Upper lobe of right lung (tissue), 1 donor: ENCODE measurements around the gene ECT2. TPM values are rescaled to one million over a fixed set of nuclear protein-coding genes. Genes with fewer than 3 reads are reported as not detected.
"Not testable (repeated sequence)": the region's sequence is repeated elsewhere in the genome, so short reads cannot be mapped to it uniquely, and the experiment has no call there.

ENCODE experiments used
- ATAC-seq: fragments of 200-7000 bp; cut with Tn5 transposase; one replicate; pipeline ENCODE4 v1.9.1; 2020; ENCODE audit warnings: mild to moderate bottlenecking, moderate library complexity
- DNase-seq: peaks from one replicate; pipeline ENCODE4 v3.0.0-alpha.2; 2020
- H3K27ac ChIP-seq: fragments of 200-600 bp; one replicate; pipeline ENCODE4 v1.8.0; 2022
- H3K27me3 ChIP-seq: fragments of 200-600 bp; one replicate; pipeline ENCODE4 v1.8.0; 2022; ENCODE audit warnings: mild to moderate bottlenecking
- H3K36me3 ChIP-seq: fragments of 200-600 bp; one replicate; pipeline ENCODE4 v1.8.0; 2022
- H3K4me1 ChIP-seq: fragments of 200-600 bp; one replicate; pipeline ENCODE4 v1.8.0; 2022
- H3K4me3 ChIP-seq: fragments of 200-600 bp; one replicate; pipeline ENCODE4 v1.8.0; 2022; ENCODE audit warnings: mild to moderate bottlenecking
- H3K9me3 ChIP-seq: fragments of 200-600 bp; one replicate; pipeline ENCODE4 v1.8.0; 2022
- intact Hi-C: fragments of 100-400 bp; cut with DNase I; formaldehyde crosslinking; loops from one replicate; pipeline ENCODE4 v1.11.0; 2022
- long read RNA-seq: library from polyadenylated mRNA; unstranded; transcript quantifications from one replicate; pipeline ENCODE4 v2.0.0, GENCODE V29; 2021
- total RNA-seq: library from RNA; stranded (reverse); fragmentation: NEBNext Ultra II Directional; extraction: Animal tissue kit (Norgen Biotek cat#: 25700); gene quantifications from one replicate; pipeline ENCODE4 v1.2.1, GENCODE V29; 2021
- TF ChIP-seq, protein P1 (sequence below): fragments of 200-600 bp; IDR thresholded peaks from one replicate; pipeline ENCODE4 v1.8.0; 2022; ENCODE audit warnings: antibody characterized with exemption
- donor health status: DM: no; HTN: yes; CAD: no; lungs with severe emphysema.

ECT2 gene, protein sequence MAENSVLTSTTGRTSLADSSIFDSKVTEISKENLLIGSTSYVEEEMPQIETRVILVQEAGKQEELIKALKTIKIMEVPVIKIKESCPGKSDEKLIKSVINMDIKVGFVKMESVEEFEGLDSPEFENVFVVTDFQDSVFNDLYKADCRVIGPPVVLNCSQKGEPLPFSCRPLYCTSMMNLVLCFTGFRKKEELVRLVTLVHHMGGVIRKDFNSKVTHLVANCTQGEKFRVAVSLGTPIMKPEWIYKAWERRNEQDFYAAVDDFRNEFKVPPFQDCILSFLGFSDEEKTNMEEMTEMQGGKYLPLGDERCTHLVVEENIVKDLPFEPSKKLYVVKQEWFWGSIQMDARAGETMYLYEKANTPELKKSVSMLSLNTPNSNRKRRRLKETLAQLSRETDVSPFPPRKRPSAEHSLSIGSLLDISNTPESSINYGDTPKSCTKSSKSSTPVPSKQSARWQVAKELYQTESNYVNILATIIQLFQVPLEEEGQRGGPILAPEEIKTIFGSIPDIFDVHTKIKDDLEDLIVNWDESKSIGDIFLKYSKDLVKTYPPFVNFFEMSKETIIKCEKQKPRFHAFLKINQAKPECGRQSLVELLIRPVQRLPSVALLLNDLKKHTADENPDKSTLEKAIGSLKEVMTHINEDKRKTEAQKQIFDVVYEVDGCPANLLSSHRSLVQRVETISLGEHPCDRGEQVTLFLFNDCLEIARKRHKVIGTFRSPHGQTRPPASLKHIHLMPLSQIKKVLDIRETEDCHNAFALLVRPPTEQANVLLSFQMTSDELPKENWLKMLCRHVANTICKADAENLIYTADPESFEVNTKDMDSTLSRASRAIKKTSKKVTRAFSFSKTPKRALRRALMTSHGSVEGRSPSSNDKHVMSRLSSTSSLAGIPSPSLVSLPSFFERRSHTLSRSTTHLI
- total RNA-seq = 12.2 TPM
- long read RNA-seq, full-length matches to known transcripts = 1 of 1 reads
- long read RNA-seq, partial matches to known transcripts = 0 of 1 reads
- long read RNA-seq, other reads (novel, unspliced or antisense) = 0 of 1 reads

DNA sequence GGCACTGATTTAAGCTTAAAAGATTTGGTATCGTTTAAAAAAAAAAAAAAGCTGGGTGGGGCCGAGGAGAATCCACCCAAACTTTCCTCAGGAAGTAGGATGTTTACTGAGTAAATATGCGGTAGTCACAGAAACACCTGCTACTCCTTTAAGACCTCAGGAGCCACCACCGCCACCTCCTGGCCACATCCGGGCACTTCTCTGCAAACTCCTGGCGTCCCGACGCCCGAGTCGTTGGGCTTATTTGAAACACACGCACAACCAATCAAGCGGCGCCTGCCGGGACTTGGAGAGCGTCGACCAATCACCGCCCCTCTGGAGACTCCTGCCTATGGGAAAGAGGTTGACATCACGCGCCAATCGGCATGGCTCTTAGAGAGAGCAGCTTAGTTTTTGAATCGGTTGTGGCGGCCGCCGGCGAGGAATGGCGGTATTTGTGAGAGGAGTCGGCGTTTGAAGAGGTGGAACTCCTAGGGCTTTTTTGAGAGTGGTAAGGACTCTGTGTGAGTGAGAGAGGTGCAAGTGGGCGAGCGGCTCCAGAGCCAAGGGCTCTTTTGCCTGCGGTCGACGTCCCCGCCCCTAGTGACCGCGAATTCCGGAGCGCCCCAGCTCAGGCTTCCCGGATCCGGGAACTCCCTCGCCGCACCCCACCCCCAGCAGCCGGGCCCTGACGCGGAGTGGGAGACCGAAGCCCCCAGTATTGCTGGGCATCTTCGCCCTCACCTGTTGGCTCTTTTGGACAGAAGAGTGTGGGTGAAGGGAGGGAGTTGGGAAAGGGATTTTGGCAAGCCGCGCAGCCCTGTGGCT lies at the start of gene ECT2:
Gene ECT2 (plus strand): TSS at position 359 of the 807 bp plus-strand sequence. CDS start 3,805 bp downstream, outside the sequence.
- Histone ChIP-seq H3K9me3 (no peaks in the 10 kb centered on the region), H3K27me3 (no peaks in the 10 kb centered on the region), H3K36me3 (peaks cover under 1% of the 10 kb centered on the region), H3K4me3 (peak within 1 kb of the TSS; percentile 94), H3K27ac (peak within 1 kb of the TSS; percentile 94), H3K4me1 (peaks cover 7% of the 10 kb centered on the region)
- ATAC-seq (peak; percentile 99), DNase-seq (peak; percentile 99)
- TF ChIP-seq, protein P1, sequence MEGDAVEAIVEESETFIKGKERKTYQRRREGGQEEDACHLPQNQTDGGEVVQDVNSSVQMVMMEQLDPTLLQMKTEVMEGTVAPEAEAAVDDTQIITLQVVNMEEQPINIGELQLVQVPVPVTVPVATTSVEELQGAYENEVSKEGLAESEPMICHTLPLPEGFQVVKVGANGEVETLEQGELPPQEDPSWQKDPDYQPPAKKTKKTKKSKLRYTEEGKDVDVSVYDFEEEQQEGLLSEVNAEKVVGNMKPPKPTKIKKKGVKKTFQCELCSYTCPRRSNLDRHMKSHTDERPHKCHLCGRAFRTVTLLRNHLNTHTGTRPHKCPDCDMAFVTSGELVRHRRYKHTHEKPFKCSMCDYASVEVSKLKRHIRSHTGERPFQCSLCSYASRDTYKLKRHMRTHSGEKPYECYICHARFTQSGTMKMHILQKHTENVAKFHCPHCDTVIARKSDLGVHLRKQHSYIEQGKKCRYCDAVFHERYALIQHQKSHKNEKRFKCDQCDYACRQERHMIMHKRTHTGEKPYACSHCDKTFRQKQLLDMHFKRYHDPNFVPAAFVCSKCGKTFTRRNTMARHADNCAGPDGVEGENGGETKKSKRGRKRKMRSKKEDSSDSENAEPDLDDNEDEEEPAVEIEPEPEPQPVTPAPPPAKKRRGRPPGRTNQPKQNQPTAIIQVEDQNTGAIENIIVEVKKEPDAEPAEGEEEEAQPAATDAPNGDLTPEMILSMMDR = peak; percentile 81
- intact Hi-C loops = no loop called here

DNA sequence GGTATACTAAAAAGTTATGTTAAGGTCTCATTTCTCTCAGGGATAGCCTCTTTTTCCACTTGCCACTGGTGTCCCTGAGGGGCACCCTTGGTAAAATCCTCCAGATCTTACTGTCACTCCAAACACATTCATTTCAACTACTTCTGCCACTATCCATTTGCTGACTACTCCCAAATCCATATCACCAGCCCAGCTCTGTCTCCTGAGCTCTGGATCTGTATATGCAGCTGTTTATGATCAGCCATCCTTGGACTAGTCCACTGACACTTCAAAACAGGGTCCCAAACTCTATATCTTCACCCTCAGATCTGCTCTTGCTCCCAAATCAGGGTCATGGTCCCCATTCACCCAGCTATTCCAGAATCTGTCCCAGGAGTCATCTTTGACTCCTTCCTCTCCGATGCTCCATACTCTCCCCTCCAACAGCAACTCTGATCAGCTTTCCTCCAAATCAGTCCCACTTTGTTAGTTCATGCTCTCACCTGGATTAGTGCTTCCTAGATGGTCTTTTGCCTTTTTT lies 49.5 kb upstream of the ECT2 start:
- H3K9me3 ChIP-seq = no peaks in the 10 kb centered on the region
- no peak overlapping the region for H3K4me3 ChIP-seq
- intact Hi-C loops = no loop called here
- H3K4me1 ChIP-seq = peaks cover 10% of the 10 kb centered on the region
- TF ChIP-seq, protein P1 = no peak
- DNase-seq = no peak
- no peaks in the 10 kb centered on the region for H3K27me3 ChIP-seq
- H3K27ac ChIP-seq = no peak overlapping the region
- no peaks in the 10 kb centered on the region for H3K36me3 ChIP-seq
- ATAC-seq = no peak

DNA sequence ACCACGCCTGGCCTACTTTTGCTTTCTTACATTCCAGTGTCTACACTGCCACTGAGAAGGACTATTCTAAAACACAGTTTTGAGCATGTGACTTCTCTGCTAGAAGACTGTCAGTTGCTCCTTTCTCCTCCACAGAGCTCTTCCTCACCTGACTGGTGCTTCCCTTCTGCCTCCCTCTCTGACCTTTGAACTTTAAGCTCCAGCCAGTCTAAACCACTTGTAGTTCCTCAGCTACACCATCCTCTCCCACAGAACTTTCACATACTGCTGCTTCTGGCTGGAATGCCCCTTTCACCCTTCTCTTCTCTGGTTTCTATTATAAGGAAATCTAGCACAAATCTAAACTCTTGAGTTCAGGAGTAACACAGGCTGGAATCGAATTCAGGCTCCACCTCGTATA lies 48.8 kb upstream of the ECT2 start:
- H3K4me1 ChIP-seq = peaks cover 4% of the 10 kb centered on the region
- no peaks in the 10 kb centered on the region for H3K9me3 ChIP-seq
- H3K27me3 ChIP-seq = no peaks in the 10 kb centered on the region
- H3K36me3 ChIP-seq = no peaks in the 10 kb centered on the region
- intact Hi-C loops = no loop called here
- ATAC-seq (peak; percentile 81), DNase-seq (no peak)
- no peak overlapping the region for H3K27ac ChIP-seq
- TF ChIP-seq, protein P1 = no peak
- no peak overlapping the region for H3K4me3 ChIP-seq

DNA sequence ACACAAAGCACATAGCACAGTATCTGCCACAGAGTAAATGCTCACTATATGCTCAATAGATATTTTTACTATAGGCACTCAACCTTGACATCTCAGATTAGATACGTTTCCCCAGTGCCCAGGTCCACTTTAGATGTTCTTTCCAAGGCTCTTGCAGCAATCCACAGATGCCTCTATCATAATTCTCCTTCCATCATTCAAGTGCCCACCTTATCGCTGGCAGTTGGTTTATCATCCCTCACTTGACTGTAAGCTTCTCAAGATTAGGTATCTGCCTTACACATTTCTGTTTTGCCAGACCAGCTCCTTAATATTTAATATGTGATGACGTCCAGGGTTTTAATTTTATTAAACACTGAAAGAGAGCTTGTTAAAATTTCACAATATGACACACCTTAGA lies 48.3 kb upstream of the ECT2 start:
- Histone ChIP-seq H3K4me3 (no peak overlapping the region), H3K9me3 (no peaks in the 10 kb centered on the region), H3K27me3 (no peaks in the 10 kb centered on the region), H3K27ac (no peak overlapping the region), H3K36me3 (no peaks in the 10 kb centered on the region), H3K4me1 (peaks cover 4% of the 10 kb centered on the region)
- TF ChIP-seq, protein P1 = no peak
- ATAC-seq (no peak), DNase-seq (no peak)
- intact Hi-C loops = no loop called here

DNA sequence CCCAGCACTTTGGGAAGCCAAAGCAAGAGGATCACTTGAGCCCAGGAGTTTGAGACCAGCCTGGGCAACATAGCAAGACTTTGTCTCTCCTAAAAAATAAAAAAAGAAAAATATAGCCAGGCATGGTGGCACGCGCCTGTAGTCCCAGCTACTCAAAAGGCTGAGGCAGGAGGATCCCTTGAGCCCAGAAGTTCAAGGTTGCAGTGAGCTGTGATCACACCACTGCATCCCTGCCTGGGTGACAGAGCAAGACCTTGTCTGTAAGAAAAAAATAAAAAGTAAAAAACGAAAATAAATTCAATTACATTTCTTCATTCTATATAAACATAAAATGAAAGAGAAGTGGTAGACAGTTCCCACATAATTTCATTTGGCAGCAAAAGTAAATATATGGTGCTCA lies 47.8 kb upstream of the ECT2 start:
- H3K27ac ChIP-seq, ATAC-seq, intact Hi-C loops, H3K27me3 ChIP-seq, H3K36me3 ChIP-seq, DNase-seq, H3K9me3 ChIP-seq, H3K4me1 ChIP-seq, H3K4me3 ChIP-seq: not testable (repeated sequence)
